ENCODE data around the gene UBE2J2. TPM values are rescaled to one million over a fixed set of nuclear protein-coding genes. Genes with fewer than 3 reads are reported as not detected.
A peak's percentile ranks its signal among the peaks of the same experiment; 100 is the strongest.

Gene UBE2J2
- total RNA-seq, 2 donors from 2014 or later: 69.9 to 72.7 TPM

- Histone ChIP-seq H3K4me1 (ENCODE audit: control insufficient read depth, insufficient read depth, low read length) (no peaks in the 10 kb centered on the region), H3K36me3 (ENCODE audit: control insufficient read depth, insufficient read depth, low read length) (no peaks in the 10 kb centered on the region), H3K27ac (ENCODE audit: low read depth, low read length) (no peak overlapping the region), H3K27me3 (ENCODE audit: control insufficient read depth, insufficient read depth, low read length, poor library complexity, severe bottlenecking) (no peaks in the 10 kb centered on the region), H3K9me3 (ENCODE audit: control insufficient read depth, low read length) (no peaks in the 10 kb centered on the region), H3K9ac (ENCODE audit: extremely low read depth, low read length, poor library complexity, severe bottlenecking) (no peak overlapping the region), H3K4me3 (ENCODE audit: low read length) (no peak overlapping the region)
- Mint-ChIP-seq H3K27me3 (ENCODE audit: insufficient read depth) (no peaks in the 10 kb centered on the region), H3K4me3 (no peak overlapping the region), H3K4me1 (no peaks in the 10 kb centered on the region), H3K9me3 (no peaks in the 10 kb centered on the region), H3K36me3 (ENCODE audit: low read depth) (no peaks in the 10 kb centered on the region), H3K27ac (no peak overlapping the region)
- WGBS, 2 experiments (ENCODE audit: insufficient coverage in 1 of 2, insufficient read length in 1 of 2): 87% methylated on average over 7 of the region's 11 CpGs; no CpG with 5 or more reads in 1 of the 2 experiments
- no peak for DNase-seq
- no peak for TF ChIP-seq CTCF (conservative IDR thresholded peaks at IDR 0.05)
Observed at GRCh38 chr1:1240348-1240732, 33.3 kb downstream of the UBE2J2 start.

- no peaks in the 10 kb centered on the region for H3K9me3 Mint-ChIP-seq
- H3K27ac Mint-ChIP-seq: no peak overlapping the region
- no peak for DNase-seq
- no peaks in the 10 kb centered on the region for H3K4me1 Mint-ChIP-seq
- no peaks in the 10 kb centered on the region for H3K36me3 Mint-ChIP-seq (ENCODE audit: low read depth)
- no peaks in the 10 kb centered on the region for H3K4me1 ChIP-seq (ENCODE audit: control insufficient read depth, insufficient read depth, low read length)
- 87 to 88% methylated on average over 19 to 30 of the region's 30 CpGs for WGBS, 2 experiments (ENCODE audit: insufficient coverage in 1 of 2, insufficient read length in 1 of 2)
- TF ChIP-seq CTCF (conservative IDR thresholded peaks at IDR 0.05): no peak
- H3K27me3 Mint-ChIP-seq (ENCODE audit: insufficient read depth): no peaks in the 10 kb centered on the region
- H3K36me3 ChIP-seq (ENCODE audit: control insufficient read depth, insufficient read depth, low read length): no peaks in the 10 kb centered on the region
- no peak overlapping the region for H3K4me3 ChIP-seq (ENCODE audit: low read length)
- H3K9me3 ChIP-seq (ENCODE audit: control insufficient read depth, low read length): no peaks in the 10 kb centered on the region
- H3K27me3 ChIP-seq (ENCODE audit: control insufficient read depth, insufficient read depth, low read length, poor library complexity, severe bottlenecking): no peaks in the 10 kb centered on the region
- no peak overlapping the region for H3K4me3 Mint-ChIP-seq
- H3K27ac ChIP-seq (ENCODE audit: low read depth, low read length): no peak overlapping the region
- H3K9ac ChIP-seq (ENCODE audit: extremely low read depth, low read length, poor library complexity, severe bottlenecking): no peak overlapping the region
Observed at GRCh38 chr1:1239614-1240347, 33.9 kb downstream of the UBE2J2 start.

- peaks cover under 1% of the 10 kb centered on the region for H3K4me1 Mint-ChIP-seq
- peak; percentile 29 for TF ChIP-seq CTCF (conservative IDR thresholded peaks at IDR 0.05)
- WGBS, 2 experiments (ENCODE audit: insufficient coverage in 1 of 2, insufficient read length in 1 of 2): 86 to 100% methylated on average over 6 to 15 of the region's 15 CpGs
- H3K27me3 ChIP-seq (ENCODE audit: control insufficient read depth, insufficient read depth, low read length, poor library complexity, severe bottlenecking): no peaks in the 10 kb centered on the region
- no peak overlapping the region for H3K4me3 Mint-ChIP-seq
- no peak overlapping the region for H3K4me3 ChIP-seq (ENCODE audit: low read length)
- no peaks in the 10 kb centered on the region for H3K4me1 ChIP-seq (ENCODE audit: control insufficient read depth, insufficient read depth, low read length)
- H3K9ac ChIP-seq (ENCODE audit: extremely low read depth, low read length, poor library complexity, severe bottlenecking): no peak overlapping the region
- no peaks in the 10 kb centered on the region for H3K36me3 ChIP-seq (ENCODE audit: control insufficient read depth, insufficient read depth, low read length)
- H3K27me3 Mint-ChIP-seq (ENCODE audit: insufficient read depth): no peaks in the 10 kb centered on the region
- H3K27ac ChIP-seq (ENCODE audit: low read depth, low read length): no peak overlapping the region
- H3K9me3 Mint-ChIP-seq: no peaks in the 10 kb centered on the region
- peaks cover 5% of the 10 kb centered on the region for H3K36me3 Mint-ChIP-seq (ENCODE audit: low read depth)
- H3K9me3 ChIP-seq (ENCODE audit: control insufficient read depth, low read length): no peaks in the 10 kb centered on the region
- no peak overlapping the region for H3K27ac Mint-ChIP-seq
- no peak for DNase-seq
Observed at GRCh38 chr1:1239227-1239613, 34.4 kb downstream of the UBE2J2 start.
